ENCODE results near the gene NAT10. TPM values are rescaled to one million over a fixed set of nuclear protein-coding genes. Genes with fewer than 3 reads are reported as not detected.

The NAT10 gene
- polyA plus RNA-seq, 1 of the 3 experiments (the other 2 are of a cell fraction) = 31.0 TPM

DNA sequence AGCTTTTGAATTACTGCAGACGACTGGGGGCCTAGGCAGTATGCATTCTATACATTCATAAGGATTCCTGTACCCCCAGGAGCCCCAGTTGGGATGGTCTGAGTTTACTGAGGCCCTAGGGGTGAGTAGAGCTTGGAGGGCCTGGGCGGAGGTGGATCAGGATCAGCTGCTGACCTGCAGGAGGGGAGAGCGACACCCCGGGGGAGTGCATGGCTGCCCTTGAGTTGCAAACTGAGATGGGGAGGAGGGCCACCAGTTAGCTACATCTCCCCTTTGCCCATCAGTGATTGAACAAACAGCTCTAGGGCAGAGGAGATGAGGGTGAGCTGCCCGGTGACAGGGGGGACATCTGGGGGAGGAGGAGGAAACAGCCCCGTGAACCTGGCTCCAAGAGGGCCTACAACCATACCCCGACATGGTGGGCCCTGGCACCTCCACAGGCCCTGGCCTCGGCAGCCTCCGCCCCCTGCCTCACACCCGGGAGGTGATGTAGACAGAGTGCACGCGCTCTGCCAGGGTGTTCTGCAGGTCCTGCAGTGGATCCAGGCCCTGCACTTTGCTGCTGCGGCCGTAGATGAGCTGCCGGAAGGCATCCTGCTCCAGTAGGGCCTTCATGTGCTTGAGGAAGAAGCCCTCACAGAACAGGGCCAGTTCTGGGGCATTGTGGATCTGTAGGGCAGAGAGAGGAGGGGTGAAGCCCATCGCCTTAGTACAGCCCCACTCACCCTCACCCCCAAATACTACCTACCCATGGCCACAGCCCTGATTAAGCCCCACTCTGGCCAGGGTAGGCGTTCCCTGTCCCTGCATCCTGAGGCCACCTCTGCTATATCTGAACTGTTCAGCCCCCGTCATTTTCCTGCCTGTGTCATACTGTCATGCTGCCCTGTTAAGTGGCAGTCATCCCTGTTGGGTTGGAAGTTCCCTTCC is 46.8 kb downstream of the NAT10 start:
- POLR2A ChIA-PET = no interaction called here
- 94% methylated on average over 16 of the region's 18 CpGs for WGBS (ENCODE audit: low lambda C conversion rate)

More for the DNA sequence above, 46.8 kb downstream of the NAT10 start:
- H3K27me3 ChIP-seq (ENCODE audit: insufficient read depth) = no peaks in the 10 kb centered on the region
- H4K20me1 ChIP-seq (ENCODE audit: insufficient read depth) = no peaks in the 10 kb centered on the region
- H3K36me3 ChIP-seq (replicated peaks in 1 of 2; ENCODE audit: control insufficient read depth in 1 of 2, insufficient read depth in 2 of 2, low read length in 1 of 2) = peaks cover 8 to 62% of the 10 kb centered on the region in 2 experiments
- no peak for DNase-seq
- no peaks in the 10 kb centered on the region for H3K9me3 ChIP-seq
- H3K4me1 ChIP-seq (ENCODE audit: control insufficient read depth in 1 of 2, insufficient read depth in 2 of 2, low read depth in 1 of 2, low read length in 1 of 2) = peaks cover 0 to 33% of the 10 kb centered on the region in 2 experiments; a peak in 3 of 4 replicates
- H3F3A ChIP-seq (replicated peaks; ENCODE audit: insufficient read depth) = no peaks in the 10 kb centered on the region
- H3K79me2 ChIP-seq (ENCODE audit: insufficient read depth) = no peaks in the 10 kb centered on the region
- no peak overlapping the region for H2AFZ ChIP-seq (ENCODE audit: low read depth)
- no peak overlapping the region for H3K4me3 ChIP-seq (ENCODE audit: low read depth in 2 of 2, low read length in 1 of 2)
- H3K27ac ChIP-seq (ENCODE audit: low read depth in 2 of 2, low read length in 1 of 2) = no peak overlapping the region
- CTCF ChIA-PET = interaction anchor here (0.6 to 5.7 kb wide), 9 partner anchors 10 to 213 kb away, joined by 3 to 61 read pairs (median 4); partner anchors contain the start of gene ABTB2
- H3K9ac ChIP-seq = no peak overlapping the region
- TF ChIP-seq, protein P1, sequence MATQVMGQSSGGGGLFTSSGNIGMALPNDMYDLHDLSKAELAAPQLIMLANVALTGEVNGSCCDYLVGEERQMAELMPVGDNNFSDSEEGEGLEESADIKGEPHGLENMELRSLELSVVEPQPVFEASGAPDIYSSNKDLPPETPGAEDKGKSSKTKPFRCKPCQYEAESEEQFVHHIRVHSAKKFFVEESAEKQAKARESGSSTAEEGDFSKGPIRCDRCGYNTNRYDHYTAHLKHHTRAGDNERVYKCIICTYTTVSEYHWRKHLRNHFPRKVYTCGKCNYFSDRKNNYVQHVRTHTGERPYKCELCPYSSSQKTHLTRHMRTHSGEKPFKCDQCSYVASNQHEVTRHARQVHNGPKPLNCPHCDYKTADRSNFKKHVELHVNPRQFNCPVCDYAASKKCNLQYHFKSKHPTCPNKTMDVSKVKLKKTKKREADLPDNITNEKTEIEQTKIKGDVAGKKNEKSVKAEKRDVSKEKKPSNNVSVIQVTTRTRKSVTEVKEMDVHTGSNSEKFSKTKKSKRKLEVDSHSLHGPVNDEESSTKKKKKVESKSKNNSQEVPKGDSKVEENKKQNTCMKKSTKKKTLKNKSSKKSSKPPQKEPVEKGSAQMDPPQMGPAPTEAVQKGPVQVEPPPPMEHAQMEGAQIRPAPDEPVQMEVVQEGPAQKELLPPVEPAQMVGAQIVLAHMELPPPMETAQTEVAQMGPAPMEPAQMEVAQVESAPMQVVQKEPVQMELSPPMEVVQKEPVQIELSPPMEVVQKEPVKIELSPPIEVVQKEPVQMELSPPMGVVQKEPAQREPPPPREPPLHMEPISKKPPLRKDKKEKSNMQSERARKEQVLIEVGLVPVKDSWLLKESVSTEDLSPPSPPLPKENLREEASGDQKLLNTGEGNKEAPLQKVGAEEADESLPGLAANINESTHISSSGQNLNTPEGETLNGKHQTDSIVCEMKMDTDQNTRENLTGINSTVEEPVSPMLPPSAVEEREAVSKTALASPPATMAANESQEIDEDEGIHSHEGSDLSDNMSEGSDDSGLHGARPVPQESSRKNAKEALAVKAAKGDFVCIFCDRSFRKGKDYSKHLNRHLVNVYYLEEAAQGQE (IDR thresholded peaks at IDR 0.05; ENCODE audit: low read depth, low read length) = no peak
- no peak for TF ChIP-seq MXI1 (IDR thresholded peaks at IDR 0.05; ENCODE audit: low read depth, low read length)
- TF ChIP-seq, protein P2, sequence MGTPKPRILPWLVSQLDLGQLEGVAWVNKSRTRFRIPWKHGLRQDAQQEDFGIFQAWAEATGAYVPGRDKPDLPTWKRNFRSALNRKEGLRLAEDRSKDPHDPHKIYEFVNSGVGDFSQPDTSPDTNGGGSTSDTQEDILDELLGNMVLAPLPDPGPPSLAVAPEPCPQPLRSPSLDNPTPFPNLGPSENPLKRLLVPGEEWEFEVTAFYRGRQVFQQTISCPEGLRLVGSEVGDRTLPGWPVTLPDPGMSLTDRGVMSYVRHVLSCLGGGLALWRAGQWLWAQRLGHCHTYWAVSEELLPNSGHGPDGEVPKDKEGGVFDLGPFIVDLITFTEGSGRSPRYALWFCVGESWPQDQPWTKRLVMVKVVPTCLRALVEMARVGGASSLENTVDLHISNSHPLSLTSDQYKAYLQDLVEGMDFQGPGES (IDR thresholded peaks at IDR 0.05; ENCODE audit: low read depth, low read length) = no peak
- TF ChIP-seq MAX (IDR thresholded peaks at IDR 0.05; ENCODE audit: low read depth) = no peak
- TF ChIP-seq RXRA (IDR thresholded peaks at IDR 0.05; ENCODE audit: borderline replicate concordance, low read depth) = no peak
- no peak for TF ChIP-seq RCOR1 (IDR thresholded peaks at IDR 0.05; ENCODE audit: low read length)
- no peak for TF ChIP-seq NRF1 (IDR thresholded peaks at IDR 0.05; ENCODE audit: low read depth, low read length)
- TF ChIP-seq EP300 (IDR thresholded peaks at IDR 0.05; ENCODE audit: borderline replicate concordance in 1 of 2, low read depth in 1 of 2, low read length in 1 of 2) = no peak
- no peak for TF ChIP-seq TAF1 (IDR thresholded peaks at IDR 0.05; ENCODE audit: borderline replicate concordance, low read depth, low read length)
- no peak for TF ChIP-seq FOSL2 (IDR thresholded peaks at IDR 0.05; ENCODE audit: borderline replicate concordance, low read depth)
- no peak for TF ChIP-seq MEF2A (IDR thresholded peaks at IDR 0.05; ENCODE audit: borderline replicate concordance, low read depth)
- H3K4me2 ChIP-seq = no peak overlapping the region
- no peaks in the 10 kb centered on the region for H3K9me2 ChIP-seq

All from SK-N-SH (cell line).